ENCODE results near the gene MPRIP. TPM values are rescaled to one million over a fixed set of nuclear protein-coding genes. Genes with fewer than 3 reads are reported as not detected.

The MPRIP gene
- total RNA-seq, 1 experiment from 2014 or later: 258 TPM

DNA sequence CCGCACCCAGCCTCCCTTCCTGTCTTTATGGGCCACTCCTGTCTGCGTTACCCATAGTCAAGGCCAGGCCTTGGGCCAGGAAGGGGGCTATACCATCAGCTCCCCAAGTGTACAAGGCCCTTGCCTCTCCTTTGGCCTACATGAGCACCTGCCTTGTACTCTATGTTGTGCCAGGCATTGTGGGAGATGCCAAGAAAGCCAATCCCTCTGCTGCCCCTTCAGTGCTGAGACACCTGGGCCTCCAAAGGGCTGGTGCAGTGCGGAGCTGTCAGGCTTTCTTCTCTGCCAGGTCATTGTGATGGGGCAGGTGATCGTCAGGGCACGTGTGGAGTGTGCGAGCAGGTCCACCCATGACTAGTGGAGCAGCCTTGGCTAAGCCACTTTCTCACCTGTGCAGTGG lies 59.9 kb downstream of the MPRIP start:
- peaks cover 5% of the 10 kb centered on the region; the same call in 1 of the 2 replicates for H4K20me1 ChIP-seq (ENCODE audit: insufficient read depth)
- intact Hi-C loops (cut with micrococcal nuclease): no loop called here
- no peaks in the 10 kb centered on the region for H3K9me2 ChIP-seq (ENCODE audit: insufficient read depth)
- no peaks in the 10 kb centered on the region for H3K9me3 ChIP-seq (ENCODE audit: control insufficient read depth in 1 of 2, insufficient read depth in 1 of 2, low read depth in 1 of 2, low read length in 2 of 2)
- no peak overlapping the region for H3K27ac ChIP-seq (ENCODE audit: low read depth, low read length)
- H2AFZ ChIP-seq (ENCODE audit: low read depth, low read length, poor library complexity, severe bottlenecking): no peak overlapping the region
- H3K9ac ChIP-seq (ENCODE audit: low read length): no peak overlapping the region
- peaks cover 80% of the 10 kb centered on the region for H3K79me2 ChIP-seq (ENCODE audit: insufficient read depth, low read length)
- peaks cover 0 to 12% of the 10 kb centered on the region in 2 experiments; a peak in 1 of 4 replicates for H3K36me3 ChIP-seq (ENCODE audit: control insufficient read depth in 1 of 2, insufficient read depth in 2 of 2, low read length in 2 of 2)
- no peak overlapping the region for H3K4me2 ChIP-seq (ENCODE audit: low read length)
- H3K4me3 ChIP-seq (replicated peaks in 1 of 2; ENCODE audit: low read depth in 1 of 2, low read length in 2 of 2): no peak overlapping the region
- ATAC-seq (no peak), DNase-seq (ENCODE audit: low read depth, low spot score) (no peak)
- ChIA-PET POLR2A (no interaction called here), CTCF (no interaction called here), RAD21 (ENCODE audit: low non-redundant PET in 1 of 2, low total read pairs in 2 of 2, uncharacterized antibody in 2 of 2, unreplicated experiment in 2 of 2) (no interaction called here)
- H3K27me3 ChIP-seq (ENCODE audit: insufficient read depth, low read length): no peaks in the 10 kb centered on the region
- peaks cover 0 to 3% of the 10 kb centered on the region in 2 experiments; a peak in 1 of 4 replicates for H3K4me1 ChIP-seq (ENCODE audit: control insufficient read depth in 1 of 2, insufficient read depth in 2 of 2, low read length in 2 of 2)
- TF ChIP-seq, protein P1, sequence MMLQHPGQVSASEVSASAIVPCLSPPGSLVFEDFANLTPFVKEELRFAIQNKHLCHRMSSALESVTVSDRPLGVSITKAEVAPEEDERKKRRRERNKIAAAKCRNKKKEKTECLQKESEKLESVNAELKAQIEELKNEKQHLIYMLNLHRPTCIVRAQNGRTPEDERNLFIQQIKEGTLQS (IDR thresholded peaks at IDR 0.05): no peak
- TF ChIP-seq, protein P2, sequence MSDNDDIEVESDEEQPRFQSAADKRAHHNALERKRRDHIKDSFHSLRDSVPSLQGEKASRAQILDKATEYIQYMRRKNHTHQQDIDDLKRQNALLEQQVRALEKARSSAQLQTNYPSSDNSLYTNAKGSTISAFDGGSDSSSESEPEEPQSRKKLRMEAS (IDR thresholded peaks at IDR 0.05): no peak
- TF ChIP-seq, protein P3, sequence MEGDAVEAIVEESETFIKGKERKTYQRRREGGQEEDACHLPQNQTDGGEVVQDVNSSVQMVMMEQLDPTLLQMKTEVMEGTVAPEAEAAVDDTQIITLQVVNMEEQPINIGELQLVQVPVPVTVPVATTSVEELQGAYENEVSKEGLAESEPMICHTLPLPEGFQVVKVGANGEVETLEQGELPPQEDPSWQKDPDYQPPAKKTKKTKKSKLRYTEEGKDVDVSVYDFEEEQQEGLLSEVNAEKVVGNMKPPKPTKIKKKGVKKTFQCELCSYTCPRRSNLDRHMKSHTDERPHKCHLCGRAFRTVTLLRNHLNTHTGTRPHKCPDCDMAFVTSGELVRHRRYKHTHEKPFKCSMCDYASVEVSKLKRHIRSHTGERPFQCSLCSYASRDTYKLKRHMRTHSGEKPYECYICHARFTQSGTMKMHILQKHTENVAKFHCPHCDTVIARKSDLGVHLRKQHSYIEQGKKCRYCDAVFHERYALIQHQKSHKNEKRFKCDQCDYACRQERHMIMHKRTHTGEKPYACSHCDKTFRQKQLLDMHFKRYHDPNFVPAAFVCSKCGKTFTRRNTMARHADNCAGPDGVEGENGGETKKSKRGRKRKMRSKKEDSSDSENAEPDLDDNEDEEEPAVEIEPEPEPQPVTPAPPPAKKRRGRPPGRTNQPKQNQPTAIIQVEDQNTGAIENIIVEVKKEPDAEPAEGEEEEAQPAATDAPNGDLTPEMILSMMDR (IDR thresholded peaks at IDR 0.05 in 2 of 3, conservative IDR thresholded peaks at IDR 0.05 in 1 of 3; ENCODE audit: borderline replicate concordance in 1 of 3, insufficient read depth in 1 of 3, low read depth in 2 of 3, low read length in 2 of 3): no peak
- TF ChIP-seq ZNF274 (IDR thresholded peaks at IDR 0.05; ENCODE audit: low read depth, low read length): no peak
- TF ChIP-seq TCF7L2 (IDR thresholded peaks at IDR 0.05; ENCODE audit: borderline replicate concordance, extremely low read depth, insufficient read depth, insufficient read length): no peak
- TF ChIP-seq JUND (IDR thresholded peaks at IDR 0.05): no peak
- no peak for TF ChIP-seq EZH2 (IDR thresholded peaks at IDR 0.05)
- no peak for TF ChIP-seq ELF1 (IDR thresholded peaks at IDR 0.05; ENCODE audit: borderline replicate concordance, low read depth)
- no peak for TF ChIP-seq RAD21 (IDR thresholded peaks at IDR 0.05; ENCODE audit: low read depth)
- TF ChIP-seq, protein P4, sequence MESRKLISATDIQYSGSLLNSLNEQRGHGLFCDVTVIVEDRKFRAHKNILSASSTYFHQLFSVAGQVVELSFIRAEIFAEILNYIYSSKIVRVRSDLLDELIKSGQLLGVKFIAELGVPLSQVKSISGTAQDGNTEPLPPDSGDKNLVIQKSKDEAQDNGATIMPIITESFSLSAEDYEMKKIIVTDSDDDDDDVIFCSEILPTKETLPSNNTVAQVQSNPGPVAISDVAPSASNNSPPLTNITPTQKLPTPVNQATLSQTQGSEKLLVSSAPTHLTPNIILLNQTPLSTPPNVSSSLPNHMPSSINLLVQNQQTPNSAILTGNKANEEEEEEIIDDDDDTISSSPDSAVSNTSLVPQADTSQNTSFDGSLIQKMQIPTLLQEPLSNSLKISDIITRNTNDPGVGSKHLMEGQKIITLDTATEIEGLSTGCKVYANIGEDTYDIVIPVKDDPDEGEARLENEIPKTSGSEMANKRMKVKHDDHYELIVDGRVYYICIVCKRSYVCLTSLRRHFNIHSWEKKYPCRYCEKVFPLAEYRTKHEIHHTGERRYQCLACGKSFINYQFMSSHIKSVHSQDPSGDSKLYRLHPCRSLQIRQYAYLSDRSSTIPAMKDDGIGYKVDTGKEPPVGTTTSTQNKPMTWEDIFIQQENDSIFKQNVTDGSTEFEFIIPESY (IDR thresholded peaks at IDR 0.05; ENCODE audit: extremely low read depth, insufficient replicate concordance, low read length): no peak
- TF ChIP-seq SRF (IDR thresholded peaks at IDR 0.05; ENCODE audit: low read depth): no peak
- no peak for TF ChIP-seq EZH2phosphoT487 (IDR thresholded peaks at IDR 0.05; ENCODE audit: borderline replicate concordance)
- no TSS peak for BruUV-seq (replicated peaks)
